Measurements from ENCODE around the gene RND3.
A peak's percentile ranks its signal among the peaks of the same experiment; 100 is the strongest.

The RND3 gene

GRCh38 chr2:150465703-150466569 is 21.5 kb downstream of the RND3 start:
- in situ Hi-C loops (cut with HindIII; ENCODE audit: low pct_ligation_motif_present, low pct_unique_long_range_greater_than_20kb, low sequenced_read_pairs) = no loop called here

GRCh38 chr2:150464986-150465385 is 22.5 kb downstream of the RND3 start:
- in situ Hi-C loops (cut with HindIII; ENCODE audit: low pct_ligation_motif_present, low pct_unique_long_range_greater_than_20kb, low sequenced_read_pairs) = no loop called here
- DNase-seq = no peak

More at GRCh38 chr2:150465703-150466569, 21.5 kb downstream of the RND3 start:
- no peak for DNase-seq

GRCh38 chr2:150464270-150464669 is 23.2 kb downstream of the RND3 start:
- in situ Hi-C loops (cut with HindIII; ENCODE audit: low pct_ligation_motif_present, low pct_unique_long_range_greater_than_20kb, low sequenced_read_pairs) = no loop called here

GRCh38 chr2:150462770-150463169 is 24.7 kb downstream of the RND3 start:
- DNase-seq = no peak
- in situ Hi-C loops (cut with HindIII; ENCODE audit: low pct_ligation_motif_present, low pct_unique_long_range_greater_than_20kb, low sequenced_read_pairs) = no loop called here

More at GRCh38 chr2:150464270-150464669, 23.2 kb downstream of the RND3 start:
- DNase-seq = no peak

GRCh38 chr2:150459281-150459680 is 28.2 kb downstream of the RND3 start:
- no peak for DNase-seq
- in situ Hi-C loops (cut with HindIII; ENCODE audit: low pct_ligation_motif_present, low pct_unique_long_range_greater_than_20kb, low sequenced_read_pairs) = no loop called here

GRCh38 chr2:150450765-150451164 is 36.7 kb downstream of the RND3 start:
- in situ Hi-C loops (cut with HindIII; ENCODE audit: low pct_ligation_motif_present, low pct_unique_long_range_greater_than_20kb, low sequenced_read_pairs) = no loop called here
- DNase-seq = no peak

GRCh38 chr2:150449856-150450255 is 37.6 kb downstream of the RND3 start:
- DNase-seq = no peak
- in situ Hi-C loops (cut with HindIII; ENCODE audit: low pct_ligation_motif_present, low pct_unique_long_range_greater_than_20kb, low sequenced_read_pairs) = no loop called here

- in situ Hi-C loops (cut with HindIII; ENCODE audit: low pct_ligation_motif_present, low pct_unique_long_range_greater_than_20kb, low sequenced_read_pairs) = no loop called here
- DNase-seq = no peak
Observed at GRCh38 chr2:150445398-150445797, 42.1 kb downstream of the RND3 start.

GRCh38 chr2:150442484-150442883 is 45.0 kb downstream of the RND3 start:
- in situ Hi-C loops (cut with HindIII; ENCODE audit: low pct_ligation_motif_present, low pct_unique_long_range_greater_than_20kb, low sequenced_read_pairs) = no loop called here
- DNase-seq = no peak

GRCh38 chr2:150441784-150442183 is 45.7 kb downstream of the RND3 start:
- in situ Hi-C loops (cut with HindIII; ENCODE audit: low pct_ligation_motif_present, low pct_unique_long_range_greater_than_20kb, low sequenced_read_pairs) = no loop called here
- DNase-seq = no peak

- in situ Hi-C loops (cut with HindIII; ENCODE audit: low pct_ligation_motif_present, low pct_unique_long_range_greater_than_20kb, low sequenced_read_pairs) = no loop called here
- no peak for DNase-seq
Observed at GRCh38 chr2:150441226-150441625, 46.2 kb downstream of the RND3 start.

- peak; percentile 37 for DNase-seq
- in situ Hi-C loops (cut with HindIII; ENCODE audit: low pct_ligation_motif_present, low pct_unique_long_range_greater_than_20kb, low sequenced_read_pairs) = no loop called here
Observed at GRCh38 chr2:150438654-150439053, 48.8 kb downstream of the RND3 start.

GRCh38 chr2:150438041-150438440 is 49.4 kb downstream of the RND3 start:
- DNase-seq = no peak
- in situ Hi-C loops (cut with HindIII; ENCODE audit: low pct_ligation_motif_present, low pct_unique_long_range_greater_than_20kb, low sequenced_read_pairs) = no loop called here

GRCh38 chr2:150432312-150432625 is 55.2 kb downstream of the RND3 start:
- DNase-seq = no peak
- in situ Hi-C loops (cut with HindIII; ENCODE audit: low pct_ligation_motif_present, low pct_unique_long_range_greater_than_20kb, low sequenced_read_pairs) = no loop called here

GRCh38 chr2:150431561-150432311 is 55.7 kb downstream of the RND3 start:
- in situ Hi-C loops (cut with HindIII; ENCODE audit: low pct_ligation_motif_present, low pct_unique_long_range_greater_than_20kb, low sequenced_read_pairs) = no loop called here
- DNase-seq = no peak

- in situ Hi-C loops (cut with HindIII; ENCODE audit: low pct_ligation_motif_present, low pct_unique_long_range_greater_than_20kb, low sequenced_read_pairs) = no loop called here
- no peak for DNase-seq
Observed at GRCh38 chr2:150429384-150429961, 58.0 kb downstream of the RND3 start.

- DNase-seq = no peak
- in situ Hi-C loops (cut with HindIII; ENCODE audit: low pct_ligation_motif_present, low pct_unique_long_range_greater_than_20kb, low sequenced_read_pairs) = no loop called here
Observed at GRCh38 chr2:150428641-150429040, 58.8 kb downstream of the RND3 start.

- no peak for DNase-seq
- in situ Hi-C loops (cut with HindIII; ENCODE audit: low pct_ligation_motif_present, low pct_unique_long_range_greater_than_20kb, low sequenced_read_pairs) = no loop called here
Observed at GRCh38 chr2:150427298-150427697, 60.2 kb downstream of the RND3 start.

GRCh38 chr2:150426724-150427123 is 60.7 kb downstream of the RND3 start:
- in situ Hi-C loops (cut with HindIII; ENCODE audit: low pct_ligation_motif_present, low pct_unique_long_range_greater_than_20kb, low sequenced_read_pairs) = no loop called here
- no peak for DNase-seq
